Activated B cell treated with CpG ODN at 0.5 μM for 24 hours (primary cell): ENCODE measurements around the gene TMEM235. TPM values are rescaled to one million over a fixed set of nuclear protein-coding genes. Genes with fewer than 3 reads are reported as not detected.

Experiments used
- ATAC-seq: fragments of 200-7000 bp; cut with Tn5 transposase; one replicate; pipeline ENCODE4 v1.10.0; 2021; ENCODE audit warnings: low read depth, mild to moderate bottlenecking, moderate library complexity
- CTCF ChIA-PET: fragments of 350-600 bp; sonication (Branson Sonifier 250); formaldehyde crosslinking; loops from one replicate; lab custom pipeline; 2021; ENCODE audit warnings: antibody characterized with exemption; lab: Charles Lee
- POLR2A ChIA-PET: fragments of 350-600 bp; sonication (Branson Sonifier 250); formaldehyde crosslinking; loops from one replicate; lab custom pipeline; 2021; ENCODE audit warnings: antibody characterized with exemption; lab: Charles Lee
- DNase-seq: peaks from one replicate; pipeline ENCODE4 v3.0.0; 2022
- H3K27ac Mint-ChIP-seq: one replicate; pipeline ENCODE4 v1.8.0; 2020; ENCODE audit warnings: mixed read lengths
- H3K27me3 Mint-ChIP-seq: one replicate; pipeline ENCODE4 v1.8.0; 2021; ENCODE audit warnings: mixed read lengths
- H3K36me3 Mint-ChIP-seq: one replicate; pipeline ENCODE4 v1.8.0; 2021; ENCODE audit warnings: low read depth, mixed read lengths
- H3K4me1 Mint-ChIP-seq: one replicate; pipeline ENCODE4 v1.8.0; 2021; ENCODE audit warnings: mixed read lengths
- H3K4me3 Mint-ChIP-seq: one replicate; pipeline ENCODE4 v1.8.0; 2020; ENCODE audit warnings: mild to moderate bottlenecking, mixed read lengths
- H3K9me3 Mint-ChIP-seq: one replicate; pipeline ENCODE4 v1.8.0; 2020; ENCODE audit warnings: mixed read lengths
- intact Hi-C: fragments of 100-400 bp; cut with micrococcal nuclease; formaldehyde crosslinking; loops from one replicate; pipeline ENCODE4 v1.15.1; 2024
- total RNA-seq: library from RNA; stranded (reverse); gene quantifications from 2 replicates; pipeline ENCODE4 v1.2.3, GENCODE V29; 2022
- TF ChIP-seq, protein P1 (sequence below): fragments of 200-600 bp; IDR thresholded peaks from one replicate; pipeline ENCODE4 v1.8.0; 2022; ENCODE audit warnings: antibody characterized with exemption, mild to moderate bottlenecking

Gene TMEM235
- total RNA-seq, 1 donor from 2014 or later, result not detected

DNA sequence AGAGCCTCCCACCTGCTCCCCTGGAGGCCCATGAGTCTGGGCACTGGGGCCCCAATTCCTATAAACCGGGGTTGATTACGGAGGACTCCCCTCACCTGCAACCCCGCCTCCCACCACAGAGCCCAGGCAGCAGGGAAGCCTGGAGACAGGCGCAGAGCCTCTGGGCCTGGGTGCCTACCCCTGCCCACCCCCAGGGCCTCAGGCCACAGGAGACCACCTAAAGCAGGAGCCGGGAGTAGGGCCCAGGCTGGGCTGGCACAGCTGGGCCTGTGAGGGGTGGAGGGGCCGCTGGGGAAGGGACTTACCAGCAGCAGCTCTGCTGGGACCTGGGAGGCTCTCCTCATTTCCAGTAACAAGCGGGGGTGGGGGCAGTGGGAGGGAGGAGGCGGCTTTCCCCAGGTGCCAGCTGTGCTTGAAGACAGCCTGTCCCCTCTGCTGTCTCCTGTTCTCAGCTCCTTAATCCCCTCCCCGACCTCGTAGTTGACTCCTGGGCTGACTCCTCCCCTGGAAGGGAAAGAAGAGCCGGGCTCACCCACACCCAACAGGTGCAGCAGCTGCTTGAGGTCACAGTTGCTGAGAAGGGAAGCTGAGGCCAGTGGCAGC lies 46.8 kb downstream of the TMEM235 start:
- ChIA-PET CTCF (interaction anchor here (1.1 kb wide), 1 partner anchor 9 kb away, joined by 3 read pairs; no protein-coding TSS in a partner anchor), POLR2A (interaction anchor here (1.2 to 1.4 kb wide), 2 partner anchors 78 to 81 kb away, joined by 4 to 7 read pairs; partner anchors contain the start of gene SOCS3)
- Mint-ChIP-seq H3K9me3 (peaks cover 2% of the 10 kb centered on the region), H3K36me3 (no peaks in the 10 kb centered on the region), H3K4me3 (no peak overlapping the region), H3K27me3 (peaks cover 9% of the 10 kb centered on the region), H3K4me1 (peaks cover 24% of the 10 kb centered on the region), H3K27ac (no peak overlapping the region)
- DNase-seq (no peak), ATAC-seq (no peak)
- intact Hi-C loops, result no loop called here
- TF ChIP-seq, protein P1, sequence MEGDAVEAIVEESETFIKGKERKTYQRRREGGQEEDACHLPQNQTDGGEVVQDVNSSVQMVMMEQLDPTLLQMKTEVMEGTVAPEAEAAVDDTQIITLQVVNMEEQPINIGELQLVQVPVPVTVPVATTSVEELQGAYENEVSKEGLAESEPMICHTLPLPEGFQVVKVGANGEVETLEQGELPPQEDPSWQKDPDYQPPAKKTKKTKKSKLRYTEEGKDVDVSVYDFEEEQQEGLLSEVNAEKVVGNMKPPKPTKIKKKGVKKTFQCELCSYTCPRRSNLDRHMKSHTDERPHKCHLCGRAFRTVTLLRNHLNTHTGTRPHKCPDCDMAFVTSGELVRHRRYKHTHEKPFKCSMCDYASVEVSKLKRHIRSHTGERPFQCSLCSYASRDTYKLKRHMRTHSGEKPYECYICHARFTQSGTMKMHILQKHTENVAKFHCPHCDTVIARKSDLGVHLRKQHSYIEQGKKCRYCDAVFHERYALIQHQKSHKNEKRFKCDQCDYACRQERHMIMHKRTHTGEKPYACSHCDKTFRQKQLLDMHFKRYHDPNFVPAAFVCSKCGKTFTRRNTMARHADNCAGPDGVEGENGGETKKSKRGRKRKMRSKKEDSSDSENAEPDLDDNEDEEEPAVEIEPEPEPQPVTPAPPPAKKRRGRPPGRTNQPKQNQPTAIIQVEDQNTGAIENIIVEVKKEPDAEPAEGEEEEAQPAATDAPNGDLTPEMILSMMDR, result no peak

DNA sequence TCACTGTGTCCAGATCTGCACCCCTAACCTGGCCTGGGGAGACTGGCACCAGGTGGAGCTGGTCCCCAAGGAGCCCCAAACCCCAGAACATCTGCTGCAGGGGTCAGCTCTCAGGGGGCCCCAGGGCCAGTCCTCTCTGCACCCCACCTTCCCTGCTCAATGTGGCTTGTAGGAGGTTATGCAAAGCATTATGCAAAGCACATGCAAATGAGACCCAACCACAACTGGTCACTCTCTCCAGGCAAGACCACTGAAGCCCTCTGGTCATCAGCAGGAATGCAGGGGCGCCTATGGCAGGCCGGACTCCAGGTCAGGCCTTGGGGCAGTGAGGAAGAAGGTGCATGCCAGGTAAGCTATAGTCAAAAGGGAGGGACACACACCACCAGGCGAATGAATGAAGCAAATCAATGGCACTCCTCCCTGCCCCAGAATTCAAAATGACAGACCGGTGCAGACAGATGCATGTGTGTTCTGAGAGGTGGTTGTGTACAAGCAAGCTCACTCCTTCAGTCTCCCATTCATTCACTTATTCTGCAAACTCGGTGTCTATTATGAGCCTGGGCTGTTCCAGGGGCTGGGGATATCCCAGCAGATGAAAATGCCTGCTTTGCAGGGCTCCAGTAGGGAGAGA lies 48.0 kb downstream of the TMEM235 start:
- Mint-ChIP-seq H3K4me3 (no peak overlapping the region), H3K27ac (no peak overlapping the region), H3K27me3 (peaks cover 7% of the 10 kb centered on the region), H3K9me3 (no peaks in the 10 kb centered on the region), H3K4me1 (peaks cover 21% of the 10 kb centered on the region), H3K36me3 (no peaks in the 10 kb centered on the region)
- CTCF ChIA-PET, result interaction anchor here (1.1 kb wide), 1 partner anchor 11 kb away, joined by 3 read pairs; no protein-coding TSS in a partner anchor
- TF ChIP-seq, protein P1, result no peak
- POLR2A ChIA-PET, result interaction anchor here (1.2 kb wide), 1 partner anchor 80 kb away, joined by 4 read pairs; the partner anchor contains the start of gene SOCS3
- intact Hi-C loops, result no loop called here
- no peak for ATAC-seq
- DNase-seq, result no peak

DNA sequence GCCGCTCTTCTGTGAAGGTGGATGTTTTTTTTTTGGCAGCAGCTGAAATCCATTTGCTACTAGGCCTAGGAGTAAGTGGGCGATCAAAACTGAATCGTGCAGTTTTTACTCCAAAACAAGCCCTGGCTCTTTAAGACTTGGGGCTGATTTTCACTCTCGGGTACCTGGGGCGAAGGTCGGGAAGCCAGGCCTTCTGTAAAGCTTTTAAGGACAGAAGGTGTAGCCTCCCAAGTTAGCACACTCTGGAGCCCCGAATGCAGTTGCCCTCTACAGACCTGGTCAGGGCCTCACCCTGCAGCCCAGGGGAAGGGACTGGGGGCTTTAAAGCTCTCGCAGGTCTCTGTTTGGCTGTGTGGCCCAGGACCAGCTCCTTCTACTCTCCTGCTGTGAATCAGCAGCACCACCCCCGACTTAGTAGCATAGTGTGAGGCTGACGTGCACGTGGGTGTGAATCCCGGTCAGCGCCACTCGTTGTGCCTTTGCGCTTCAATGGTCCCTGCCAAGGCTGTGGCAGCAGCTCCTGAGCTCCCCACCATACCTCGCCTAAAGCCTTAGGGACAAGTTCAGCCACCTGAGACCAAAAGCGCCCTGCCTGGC lies 49.9 kb downstream of the TMEM235 start:
- TF ChIP-seq, protein P1, result no peak
- POLR2A ChIA-PET, result no interaction called here
- Mint-ChIP-seq H3K27ac (no peak overlapping the region), H3K27me3 (peaks cover 7% of the 10 kb centered on the region), H3K4me1 (peaks cover 8% of the 10 kb centered on the region), H3K36me3 (no peaks in the 10 kb centered on the region), H3K9me3 (no peaks in the 10 kb centered on the region), H3K4me3 (no peak overlapping the region)
- no peak for ATAC-seq
- DNase-seq, result no peak
- intact Hi-C loops, result no loop called here
- CTCF ChIA-PET, result no interaction called here

DNA sequence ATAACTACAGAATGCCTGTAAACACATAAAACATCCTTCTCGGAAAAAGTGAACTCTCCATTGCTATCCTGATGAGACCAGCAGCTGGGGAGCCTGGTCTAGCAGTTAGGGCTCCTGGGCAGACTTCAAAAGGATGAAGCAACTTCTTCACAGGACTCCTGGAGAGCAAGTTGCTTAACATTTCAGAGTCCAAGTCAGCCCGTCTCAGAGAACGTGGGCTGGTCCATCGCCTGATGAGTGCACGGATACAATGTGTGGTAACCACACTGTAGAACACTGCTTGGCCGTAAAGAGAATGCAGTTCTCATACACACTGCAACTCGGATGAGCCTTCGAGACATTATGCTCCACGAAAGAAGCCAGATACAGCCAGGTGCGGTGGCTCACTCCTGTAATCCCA lies 52.7 kb downstream of the TMEM235 start:
- TF ChIP-seq, protein P1, result no peak
- intact Hi-C loops, result no loop called here
- H3K4me1 Mint-ChIP-seq, result no peaks in the 10 kb centered on the region
- POLR2A ChIA-PET, result no interaction called here
- H3K9me3 Mint-ChIP-seq, result no peaks in the 10 kb centered on the region
- CTCF ChIA-PET, result no interaction called here
- peaks cover 6% of the 10 kb centered on the region for H3K27me3 Mint-ChIP-seq
- H3K36me3 Mint-ChIP-seq, result no peaks in the 10 kb centered on the region
- DNase-seq (no peak), ATAC-seq (no peak)
- no peak overlapping the region for H3K4me3 Mint-ChIP-seq
- H3K27ac Mint-ChIP-seq, result no peak overlapping the region

DNA sequence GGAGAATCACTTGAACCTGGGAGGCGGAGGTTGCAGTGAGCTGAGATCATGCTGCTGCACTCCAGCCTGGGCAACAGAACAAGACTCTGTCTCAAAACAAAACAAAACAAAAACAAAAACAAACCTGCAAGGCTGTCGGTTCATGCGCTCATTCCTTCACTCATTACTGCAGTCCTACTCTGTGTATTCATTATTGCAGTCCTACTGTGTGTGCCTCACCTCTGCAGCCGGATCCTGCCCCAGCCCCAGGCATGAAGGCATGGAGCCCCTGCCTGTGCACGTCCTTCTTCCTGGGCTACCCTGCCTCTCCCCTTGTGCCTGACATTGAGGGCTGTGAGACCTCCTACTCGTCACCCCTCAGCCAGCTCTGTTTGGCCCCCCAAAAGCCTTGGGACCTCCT lies 57.6 kb downstream of the TMEM235 start:
- DNase-seq (no peak), ATAC-seq (no peak)
- Mint-ChIP-seq H3K27me3 (no peaks in the 10 kb centered on the region), H3K4me1 (peaks cover 3% of the 10 kb centered on the region), H3K4me3 (no peak overlapping the region), H3K36me3 (no peaks in the 10 kb centered on the region), H3K9me3 (no peaks in the 10 kb centered on the region), H3K27ac (no peak overlapping the region)
- TF ChIP-seq, protein P1, result no peak
- CTCF ChIA-PET, result interaction anchor here (0.8 to 4.4 kb wide), 10 partner anchors 9 to 204 kb away, joined by 3 to 41 read pairs (median 4); partner anchors contain the start of gene PGS1
- intact Hi-C loops, result loop anchor here (1.0 to 5.0 kb wide), 6 partner anchors 13 to 133 kb away; partner anchors contain the start of gene SOCS3
- POLR2A ChIA-PET, result interaction anchor here (0.6 to 1.6 kb wide), 7 partner anchors 9 to 133 kb away, joined by 3 to 7 read pairs (median 3); partner anchors contain the start of gene SOCS3
